Mucosa of descending colon (tissue), 3 donors: ENCODE results near the gene CACNA2D3. TPM values are rescaled to one million over a fixed set of nuclear protein-coding genes. Genes with fewer than 3 reads are reported as not detected.

Experiments
- ATAC-seq: fragments of 200-7000 bp; cut with Tn5 transposase; one replicate; pipeline ENCODE4 v1.9.1; 2020; ENCODE audit warnings: mild to moderate bottlenecking, moderate library complexity
- DNase-seq, 3 donors: peaks; one replicate each; pipeline ENCODE4 v3.0.0-alpha.2; 2020
- H3K36me3 ChIP-seq: fragments of 200-600 bp; one replicate; pipeline ENCODE4 v1.8.0; 2021; ENCODE audit warnings: low read depth, mild to moderate bottlenecking
- H3K4me1 ChIP-seq: fragments of 200-600 bp; one replicate; pipeline ENCODE4 v1.8.0; 2021; ENCODE audit warnings: low read depth, mild to moderate bottlenecking
- H3K4me3 ChIP-seq: fragments of 200-600 bp; one replicate; pipeline ENCODE4 v1.8.0; 2021; ENCODE audit warnings: mild to moderate bottlenecking
- H3K9me3 ChIP-seq: fragments of 200-600 bp; one replicate; pipeline ENCODE4 v1.8.0; 2021; ENCODE audit warnings: mild to moderate bottlenecking
- CTCF ChIP-seq: fragments of 200-600 bp; IDR thresholded peaks from one replicate; pipeline ENCODE4 v1.8.0; 2022; ENCODE audit warnings: antibody characterized with exemption, mild to moderate bottlenecking
- intact Hi-C, 2 donors: fragments of 100-400 bp; cut with DNase I in 1 of 2; cut with micrococcal nuclease in 1 of 2; formaldehyde crosslinking; loops; one replicate each; pipeline versions ENCODE4 v1.11.0 to v1.11.1; 2022; cut with DNase I, micrococcal nuclease
- total RNA-seq, 3 donors: library from RNA; stranded (reverse); fragmentation: NEBNext Ultra II Directional in 2 of 3; extraction: Animal tissue kit (Norgen Biotek cat#: 25700) in 2 of 3; gene quantifications; one replicate each; pipeline versions ENCODE4 v1.2.1 to v1.2.4, GENCODE V29; 2021 to 2023
- donor health status: DM: no; HTN: no; CAD: no; lungs with moderate emphysema.
- donor health status: DM: no; HTN: no; CAD: no.
- donor health status: DM: no; HTN: yes; CAD: no.

CACNA2D3 gene
- total RNA-seq, 3 donors from 2014 or later: 0.34 to 3.5 (median 0.55) TPM

DNA sequence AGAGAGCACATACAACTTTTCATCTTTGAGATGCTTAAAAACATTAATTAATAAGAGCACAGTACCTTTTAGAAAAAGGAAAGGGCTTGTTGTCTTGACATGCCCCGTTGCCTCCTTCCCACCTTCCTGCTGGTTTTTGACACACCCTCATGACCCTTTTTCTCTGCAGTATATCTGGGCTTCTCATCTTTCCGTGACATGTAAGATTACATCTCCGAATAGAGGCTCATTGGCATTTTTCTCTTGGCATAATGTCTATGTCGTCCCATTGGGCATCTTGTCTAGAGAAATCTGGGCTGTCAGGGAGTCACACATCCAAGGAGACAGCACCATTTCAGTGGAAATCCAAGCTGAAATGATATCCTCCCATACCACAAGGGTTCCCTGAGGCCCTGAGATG, 741.4 kb downstream of the CACNA2D3 start:
- DNase-seq: no peak
- no peak for TF ChIP-seq CTCF
- no peaks in the 10 kb centered on the region for H3K4me1 ChIP-seq
- ATAC-seq: no peak
- intact Hi-C loops: no loop called here
- no peaks in the 10 kb centered on the region for H3K36me3 ChIP-seq
- H3K9me3 ChIP-seq: no peaks in the 10 kb centered on the region
- no peak overlapping the region for H3K4me3 ChIP-seq

DNA sequence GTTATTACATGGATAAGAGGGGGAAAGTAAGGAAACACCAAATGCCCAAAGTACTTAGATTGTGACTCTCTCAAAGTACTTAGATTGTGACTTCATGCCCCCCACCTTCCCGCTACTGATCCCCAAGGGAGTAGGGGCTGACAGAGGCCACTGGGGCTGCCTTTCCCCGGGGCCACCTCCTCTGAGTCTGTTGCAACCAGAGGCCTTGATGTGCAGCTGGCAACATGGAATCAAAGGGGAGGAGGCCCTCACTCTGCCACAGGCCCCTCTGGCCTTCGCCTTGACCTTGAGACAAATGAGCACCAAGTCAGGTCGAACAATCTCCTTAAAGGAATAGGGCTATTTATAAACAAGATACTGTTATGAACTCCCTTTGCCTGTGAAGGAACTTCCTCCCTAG, 743.0 kb downstream of the CACNA2D3 start:
- ATAC-seq (no peak), DNase-seq (no peak)
- intact Hi-C loops: no loop called here
- Histone ChIP-seq H3K9me3 (no peaks in the 10 kb centered on the region), H3K4me1 (no peaks in the 10 kb centered on the region), H3K36me3 (no peaks in the 10 kb centered on the region), H3K4me3 (no peak overlapping the region)
- TF ChIP-seq CTCF: no peak

GRCh38 chr3:54866251-54866650, 743.9 kb downstream of the CACNA2D3 start:
- intact Hi-C loops: no loop called here
- TF ChIP-seq CTCF: no peak

GRCh38 chr3:54870423-54870822, 748.1 kb downstream of the CACNA2D3 start:
- intact Hi-C loops: no loop called here
- DNase-seq (peak in 1 of 3 donors; percentile 16), ATAC-seq (peak; percentile 42)
- no peak overlapping the region for H3K4me3 ChIP-seq
- TF ChIP-seq CTCF: no peak
- no peaks in the 10 kb centered on the region for H3K4me1 ChIP-seq
- no peaks in the 10 kb centered on the region for H3K36me3 ChIP-seq
- no peaks in the 10 kb centered on the region for H3K9me3 ChIP-seq

More at GRCh38 chr3:54866251-54866650, 743.9 kb downstream of the CACNA2D3 start:
- Histone ChIP-seq H3K4me3 (no peak overlapping the region), H3K4me1 (no peaks in the 10 kb centered on the region), H3K9me3 (no peaks in the 10 kb centered on the region), H3K36me3 (no peaks in the 10 kb centered on the region)
- ATAC-seq (no peak), DNase-seq (no peak)

DNA sequence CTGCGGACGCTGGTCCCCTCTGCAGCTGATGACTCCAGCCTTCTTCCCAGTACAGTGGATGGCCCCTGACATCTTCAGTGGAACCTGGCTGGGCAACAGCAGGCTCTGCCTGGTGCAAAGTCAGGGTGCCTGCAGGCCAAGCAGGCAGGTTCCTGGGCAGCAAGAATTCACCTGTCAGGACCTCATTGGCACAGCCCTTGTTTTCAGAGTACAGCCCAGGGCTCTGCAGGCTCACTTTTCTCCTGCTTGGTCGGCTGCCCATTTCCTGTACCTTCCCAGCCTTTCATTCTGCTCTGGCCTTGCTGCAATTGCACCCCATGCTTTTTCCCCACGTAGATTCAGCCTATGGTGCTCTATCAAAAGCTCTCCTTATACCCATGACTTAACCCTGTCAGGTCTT, 749.5 kb downstream of the CACNA2D3 start:
- TF ChIP-seq CTCF: no peak
- H3K4me3 ChIP-seq: no peak overlapping the region
- H3K36me3 ChIP-seq: no peaks in the 10 kb centered on the region
- H3K4me1 ChIP-seq: no peaks in the 10 kb centered on the region
- no peaks in the 10 kb centered on the region for H3K9me3 ChIP-seq
- intact Hi-C loops: no loop called here
- ATAC-seq: peak; percentile 44
- DNase-seq: peak in 1 of 3 donors; percentile 5
